ENCODE data around the gene MEIS3. TPM values are rescaled to one million over a fixed set of nuclear protein-coding genes. Genes with fewer than 3 reads are reported as not detected.

The MEIS3 gene
- total and polyA plus RNA-seq, 9 of the 15 experiments (the other 6 are each of a cell fraction or from before 2014, with no cell fraction given) = 0.06 to 0.80 (median 0.25) TPM; not detected in 1

DNA sequence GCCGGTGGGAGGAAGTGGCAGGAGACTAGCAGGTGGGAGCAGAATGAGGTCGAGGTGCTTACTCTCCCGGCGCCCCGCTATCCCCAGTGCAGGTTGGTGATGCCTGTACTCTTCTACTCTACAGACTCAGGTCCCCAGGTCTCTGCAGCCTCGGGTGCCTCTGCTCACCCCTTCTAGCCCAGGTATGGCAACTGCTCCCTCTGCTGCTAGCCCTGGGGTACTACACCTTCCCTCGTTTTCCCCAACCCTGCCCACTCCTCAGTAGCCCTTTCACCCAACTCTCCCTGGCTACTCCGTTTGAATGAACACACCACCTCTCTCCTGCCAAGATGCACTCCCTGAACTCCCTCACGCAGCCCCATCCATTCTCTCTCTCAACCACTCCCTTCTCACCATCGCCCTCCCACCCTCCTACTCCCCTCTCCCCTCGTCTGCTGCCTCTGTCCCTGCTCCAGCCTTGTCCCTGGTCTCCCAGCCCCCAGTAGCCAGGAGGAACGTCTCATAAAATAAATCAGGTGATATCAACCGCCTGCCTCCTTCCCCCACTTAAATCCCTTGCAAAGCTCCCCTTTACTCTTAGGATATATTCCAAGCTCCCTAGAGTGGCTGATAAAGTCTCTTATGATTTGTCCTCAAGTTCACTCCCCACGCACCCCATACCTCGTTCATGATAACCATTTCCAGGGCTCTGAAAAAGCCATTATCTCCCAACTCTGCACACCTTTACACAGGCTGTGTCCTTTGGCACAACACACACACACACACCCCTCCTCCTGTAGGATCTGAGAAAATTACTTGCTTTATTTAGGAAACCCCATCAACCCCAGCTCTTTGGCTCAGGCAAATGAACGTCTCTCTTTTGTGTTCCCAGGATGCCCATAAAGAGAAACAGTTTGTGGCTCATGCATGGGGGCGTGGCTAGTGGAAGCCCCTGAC, 8.2 kb upstream of the MEIS3 start (continued):
- TF ChIP-seq, protein P1, sequence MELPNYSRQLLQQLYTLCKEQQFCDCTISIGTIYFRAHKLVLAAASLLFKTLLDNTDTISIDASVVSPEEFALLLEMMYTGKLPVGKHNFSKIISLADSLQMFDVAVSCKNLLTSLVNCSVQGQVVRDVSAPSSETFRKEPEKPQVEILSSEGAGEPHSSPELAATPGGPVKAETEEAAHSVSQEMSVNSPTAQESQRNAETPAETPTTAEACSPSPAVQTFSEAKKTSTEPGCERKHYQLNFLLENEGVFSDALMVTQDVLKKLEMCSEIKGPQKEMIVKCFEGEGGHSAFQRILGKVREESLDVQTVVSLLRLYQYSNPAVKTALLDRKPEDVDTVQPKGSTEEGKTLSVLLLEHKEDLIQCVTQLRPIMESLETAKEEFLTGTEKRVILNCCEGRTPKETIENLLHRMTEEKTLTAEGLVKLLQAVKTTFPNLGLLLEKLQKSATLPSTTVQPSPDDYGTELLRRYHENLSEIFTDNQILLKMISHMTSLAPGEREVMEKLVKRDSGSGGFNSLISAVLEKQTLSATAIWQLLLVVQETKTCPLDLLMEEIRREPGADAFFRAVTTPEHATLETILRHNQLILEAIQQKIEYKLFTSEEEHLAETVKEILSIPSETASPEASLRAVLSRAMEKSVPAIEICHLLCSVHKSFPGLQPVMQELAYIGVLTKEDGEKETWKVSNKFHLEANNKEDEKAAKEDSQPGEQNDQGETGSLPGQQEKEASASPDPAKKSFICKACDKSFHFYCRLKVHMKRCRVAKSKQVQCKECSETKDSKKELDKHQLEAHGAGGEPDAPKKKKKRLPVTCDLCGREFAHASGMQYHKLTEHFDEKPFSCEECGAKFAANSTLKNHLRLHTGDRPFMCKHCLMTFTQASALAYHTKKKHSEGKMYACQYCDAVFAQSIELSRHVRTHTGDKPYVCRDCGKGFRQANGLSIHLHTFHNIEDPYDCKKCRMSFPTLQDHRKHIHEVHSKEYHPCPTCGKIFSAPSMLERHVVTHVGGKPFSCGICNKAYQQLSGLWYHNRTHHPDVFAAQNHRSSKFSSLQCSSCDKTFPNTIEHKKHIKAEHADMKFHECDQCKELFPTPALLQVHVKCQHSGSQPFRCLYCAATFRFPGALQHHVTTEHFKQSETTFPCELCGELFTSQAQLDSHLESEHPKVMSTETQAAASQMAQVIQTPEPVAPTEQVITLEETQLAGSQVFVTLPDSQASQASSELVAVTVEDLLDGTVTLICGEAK (IDR thresholded peaks at IDR 0.05) = no peak
- TF ChIP-seq, protein P1 (CRISPR knock-in tag; IDR thresholded peaks at IDR 0.05) = no peak
- TF ChIP-seq ZNF77 (CRISPR knock-in tag; IDR thresholded peaks at IDR 0.05) (no peak), KLF6 (CRISPR knock-in tag; IDR thresholded peaks at IDR 0.05; ENCODE audit: borderline replicate concordance) (no peak), ZNF174 (CRISPR knock-in tag; IDR thresholded peaks at IDR 0.05) (no peak), TEAD4 (IDR thresholded peaks at IDR 0.05; ENCODE audit: low read length) (no peak), TEAD4 (CRISPR knock-in tag; IDR thresholded peaks at IDR 0.05; ENCODE audit: borderline replicate concordance) (0 out of 2 replicates have a peak, but pooled peaks have one; percentile 31), CUX1 (CRISPR knock-in tag; IDR thresholded peaks at IDR 0.05) (no peak), ARID2 (IDR thresholded peaks at IDR 0.05) (peak; percentile 72), HBP1 (CRISPR knock-in tag; IDR thresholded peaks at IDR 0.05) (peak; percentile 76; the same call in 1 of the 2 replicates), EHMT2 (IDR thresholded peaks at IDR 0.05) (peak; percentile 40; the same call in 1 of the 2 replicates)
